HepG2 (cell line): Measurements from ENCODE around the gene DMGDH. TPM values are rescaled to one million over a fixed set of nuclear protein-coding genes. Genes with fewer than 3 reads are reported as not detected.

Experiments used
- AGO2 ChIP-seq: fragments of 200-400 bp; formaldehyde crosslinking; optimal IDR thresholded peaks from 2 replicates; pipeline ENCODE3; 2017; ENCODE audit warnings: mild to moderate bottlenecking, low read depth, low read length, moderate library complexity
- CREM ChIP-seq, 2 experiments: sonication (generic) in 1 of 2; formaldehyde crosslinking in 1 of 2; IDR thresholded peaks; 2 replicates each; pipeline versions ENCODE4 v1.4.0 to v1.6.1; 2016 to 2020; ENCODE audit warnings: antibody characterized with exemption in 1 of 2, mild to moderate bottlenecking in 1 of 2, missing genetic modification reagents in 1 of 2
- EP300 ChIP-seq, 3 experiments: sonication (generic) in 1 of 3; formaldehyde crosslinking in 1 of 3; IDR thresholded peaks; 2 replicates each; pipeline versions ENCODE4 v1.5.1 to v1.6.1; 2011 to 2020; ENCODE audit warnings: low read depth in 2 of 3, low read length in 2 of 3, borderline replicate concordance in 1 of 3, improper control_type of control experiment in 1 of 3, mild to moderate bottlenecking in 1 of 3, missing genetic modification reagents in 1 of 3, moderate library complexity in 1 of 3
- ETV5 ChIP-seq: IDR thresholded peaks from 2 replicates; pipeline ENCODE4 v1.6.1; 2018; ENCODE audit warnings: missing biosample characterization, missing genetic modification reagents, inconsistent platforms, borderline replicate concordance
- FLYWCH1 ChIP-seq: sonication (generic); formaldehyde crosslinking; IDR thresholded peaks from 2 replicates; pipeline ENCODE4 v1.8.1; 2023; ENCODE audit warnings: mild to moderate bottlenecking, missing genetic modification reagents
- GABPA ChIP-seq, 2 experiments: IDR thresholded peaks; 2 replicates each; pipeline ENCODE4 v1.6.1; 2011 to 2016; ENCODE audit warnings: low read depth in 2 of 2, low read length in 1 of 2, missing biosample characterization in 1 of 2, missing genetic modification characterization in 1 of 2
- GFI1 ChIP-seq: sonication (generic); formaldehyde crosslinking; IDR thresholded peaks from 2 replicates; pipeline ENCODE4 v1.5.0; 2020; ENCODE audit warnings: missing genetic modification reagents, mild to moderate bottlenecking, borderline replicate concordance
- KLF9 ChIP-seq: IDR thresholded peaks from 2 replicates; pipeline ENCODE4 v1.6.1; 2016; ENCODE audit warnings: low read depth
- TAF1 ChIP-seq: sonication (generic); formaldehyde crosslinking; IDR thresholded peaks from 2 replicates; pipeline ENCODE4 v1.4.0; 2020; ENCODE audit warnings: missing genetic modification reagents
- ZFP1 ChIP-seq: IDR thresholded peaks from 2 replicates; pipeline ENCODE4 v1.6.1; 2016
- ZMYM2 ChIP-seq: sonication (generic); formaldehyde crosslinking; IDR thresholded peaks from 2 replicates; pipeline ENCODE4 v1.8.0; 2022; ENCODE audit warnings: mild to moderate bottlenecking, missing genetic modification reagents
- ZNF562 ChIP-seq: sonication (generic); formaldehyde crosslinking; IDR thresholded peaks from 2 replicates; pipeline ENCODE4 v1.8.0; 2022; ENCODE audit warnings: missing genetic modification reagents, borderline replicate concordance
- ZNF614 ChIP-seq: IDR thresholded peaks from 2 replicates; pipeline ENCODE4 v1.6.1; 2018; ENCODE audit warnings: missing biosample characterization, missing genetic modification reagents, inconsistent platforms, borderline replicate concordance
- ZNF678 ChIP-seq: sonication (generic); formaldehyde crosslinking; IDR thresholded peaks from 2 replicates; pipeline ENCODE4 v1.4.0; 2020; ENCODE audit warnings: mild to moderate bottlenecking, missing genetic modification reagents
- ZNF780A ChIP-seq: sonication (generic); formaldehyde crosslinking; IDR thresholded peaks from 2 replicates; pipeline ENCODE4 v1.8.0; 2022; ENCODE audit warnings: mild to moderate bottlenecking, missing genetic modification reagents, moderate library complexity
- ZNF784 ChIP-seq: sonication (generic); formaldehyde crosslinking; IDR thresholded peaks from 2 replicates; pipeline ENCODE4 v1.5.1; 2020; ENCODE audit warnings: missing genetic modification reagents, mild to moderate bottlenecking, borderline replicate concordance
- ZSCAN22 ChIP-seq: sonication (generic); formaldehyde crosslinking; IDR thresholded peaks from 2 replicates; pipeline ENCODE4 v1.4.0; 2020; ENCODE audit warnings: mild to moderate bottlenecking, missing genetic modification reagents
- polyA plus RNA-seq, 8 experiments: library from polyadenylated mRNA; depleted of rRNA in 3 of 8; stranded (reverse) in 7 of 8; unstranded in 1 of 8; fragments of >200 nt; fragmentation: Illumina TruSeq in 4 of 8; extraction: Trizol in 4 of 8; gene quantifications; 2 replicates each; pipeline versions ENCODE4 v1.2.1 to v1.2.3, GENCODE V29; 2011 to 2016; ENCODE audit warnings: low read depth in 4 of 8, missing spikeins in 1 of 8, mixed read lengths in 1 of 8; ENCODE audit not compliant: insufficient read depth in 1 of 8
- total RNA-seq, 5 experiments: library from RNA; depleted of rRNA; stranded (reverse); fragments of >200 nt; fragmentation: Illumina TruSeq; extraction: Trizol; gene quantifications; 2 replicates each; pipeline ENCODE4 v1.2.3, GENCODE V29; 2016; ENCODE audit warnings: low read depth in 1 of 5
- TF ChIP-seq, protein P1 (sequence below): sonication (generic); formaldehyde crosslinking; IDR thresholded peaks from 2 replicates; pipeline ENCODE4 v1.4.0; 2020; ENCODE audit warnings: missing genetic modification reagents
- TF ChIP-seq, protein P2 (sequence below): sonication (generic); formaldehyde crosslinking; IDR thresholded peaks from 2 replicates; pipeline ENCODE4 v1.5.0; 2020; ENCODE audit warnings: mild to moderate bottlenecking, missing genetic modification reagents, borderline replicate concordance

DMGDH gene
- total and polyA plus RNA-seq, 2 of the 13 experiments (the other 11 are each of a cell fraction or from before 2014, with no cell fraction given) = 3.6 to 7.9 TPM

GRCh38 chr5:78984439-78985115 is 84.9 kb downstream of the DMGDH start (continued):
- TF ChIP-seq, protein P1, sequence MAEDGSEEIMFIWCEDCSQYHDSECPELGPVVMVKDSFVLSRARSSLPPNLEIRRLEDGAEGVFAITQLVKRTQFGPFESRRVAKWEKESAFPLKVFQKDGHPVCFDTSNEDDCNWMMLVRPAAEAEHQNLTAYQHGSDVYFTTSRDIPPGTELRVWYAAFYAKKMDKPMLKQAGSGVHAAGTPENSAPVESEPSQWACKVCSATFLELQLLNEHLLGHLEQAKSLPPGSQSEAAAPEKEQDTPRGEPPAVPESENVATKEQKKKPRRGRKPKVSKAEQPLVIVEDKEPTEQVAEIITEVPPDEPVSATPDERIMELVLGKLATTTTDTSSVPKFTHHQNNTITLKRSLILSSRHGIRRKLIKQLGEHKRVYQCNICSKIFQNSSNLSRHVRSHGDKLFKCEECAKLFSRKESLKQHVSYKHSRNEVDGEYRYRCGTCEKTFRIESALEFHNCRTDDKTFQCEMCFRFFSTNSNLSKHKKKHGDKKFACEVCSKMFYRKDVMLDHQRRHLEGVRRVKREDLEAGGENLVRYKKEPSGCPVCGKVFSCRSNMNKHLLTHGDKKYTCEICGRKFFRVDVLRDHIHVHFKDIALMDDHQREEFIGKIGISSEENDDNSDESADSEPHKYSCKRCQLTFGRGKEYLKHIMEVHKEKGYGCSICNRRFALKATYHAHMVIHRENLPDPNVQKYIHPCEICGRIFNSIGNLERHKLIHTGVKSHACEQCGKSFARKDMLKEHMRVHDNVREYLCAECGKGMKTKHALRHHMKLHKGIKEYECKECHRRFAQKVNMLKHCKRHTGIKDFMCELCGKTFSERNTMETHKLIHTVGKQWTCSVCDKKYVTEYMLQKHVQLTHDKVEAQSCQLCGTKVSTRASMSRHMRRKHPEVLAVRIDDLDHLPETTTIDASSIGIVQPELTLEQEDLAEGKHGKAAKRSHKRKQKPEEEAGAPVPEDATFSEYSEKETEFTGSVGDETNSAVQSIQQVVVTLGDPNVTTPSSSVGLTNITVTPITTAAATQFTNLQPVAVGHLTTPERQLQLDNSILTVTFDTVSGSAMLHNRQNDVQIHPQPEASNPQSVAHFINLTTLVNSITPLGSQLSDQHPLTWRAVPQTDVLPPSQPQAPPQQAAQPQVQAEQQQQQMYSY (CRISPR knock-in tag) = peak; percentile 38; the same call in 1 of the 2 replicates
- no peak for TF ChIP-seq CREM (IDR thresholded peaks at IDR 0.05)
- TF ChIP-seq CREM (CRISPR knock-in tag; IDR thresholded peaks at IDR 0.05) = no peak
- TF ChIP-seq ZNF784 (CRISPR knock-in tag) = no peak
- no peak for TF ChIP-seq ZNF678 (CRISPR knock-in tag)
- no peak for TF ChIP-seq GFI1 (CRISPR knock-in tag)
- no peak for TF ChIP-seq KLF9 (CRISPR knock-in tag)
- 0 out of 2 replicates have a peak, but pooled peaks have one; percentile 9 for TF ChIP-seq ZNF780A
- no peak for TF ChIP-seq ZNF562 (CRISPR knock-in tag)
- TF ChIP-seq AGO2 = peak; percentile 99
- no peak for TF ChIP-seq ETV5 (CRISPR knock-in tag)
- peak in 1 of 2 experiments; percentile 48; a peak in 2 of 4 replicates for TF ChIP-seq EP300 (IDR thresholded peaks at IDR 0.05; ENCODE audit: low read depth in 2 of 2, low read length in 2 of 2)
- TF ChIP-seq EP300 (CRISPR knock-in tag; IDR thresholded peaks at IDR 0.05; ENCODE audit: borderline replicate concordance) = no peak
- no peak for TF ChIP-seq ZMYM2 (CRISPR knock-in tag)
- no peak for TF ChIP-seq ZNF614 (CRISPR knock-in tag)
- TF ChIP-seq, protein P2, sequence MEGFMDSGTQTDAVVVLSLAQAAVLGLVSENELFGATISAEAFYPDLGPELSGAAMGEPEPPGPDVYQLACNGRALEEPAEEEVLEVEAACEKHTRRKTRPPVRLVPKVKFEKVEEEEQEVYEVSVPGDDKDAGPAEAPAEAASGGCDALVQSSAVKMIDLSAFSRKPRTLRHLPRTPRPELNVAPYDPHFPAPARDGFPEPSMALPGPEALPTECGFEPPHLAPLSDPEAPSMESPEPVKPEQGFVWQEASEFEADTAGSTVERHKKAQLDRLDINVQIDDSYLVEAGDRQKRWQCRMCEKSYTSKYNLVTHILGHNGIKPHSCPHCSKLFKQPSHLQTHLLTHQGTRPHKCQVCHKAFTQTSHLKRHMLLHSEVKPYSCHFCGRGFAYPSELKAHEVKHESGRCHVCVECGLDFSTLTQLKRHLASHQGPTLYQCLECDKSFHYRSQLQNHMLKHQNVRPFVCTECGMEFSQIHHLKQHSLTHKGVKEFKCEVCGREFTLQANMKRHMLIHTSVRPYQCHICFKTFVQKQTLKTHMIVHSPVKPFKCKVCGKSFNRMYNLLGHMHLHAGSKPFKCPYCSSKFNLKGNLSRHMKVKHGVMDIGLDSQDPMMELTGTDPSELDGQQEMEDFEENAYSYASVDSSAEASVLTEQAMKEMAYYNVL = no peak
- TF ChIP-seq GABPA (IDR thresholded peaks at IDR 0.05; ENCODE audit: low read depth, low read length) = no peak
- TF ChIP-seq GABPA (CRISPR knock-in tag; IDR thresholded peaks at IDR 0.05; ENCODE audit: low read depth) = no peak
- no peak for TF ChIP-seq ZFP1
- peak; percentile 55 for TF ChIP-seq TAF1 (CRISPR knock-in tag)
- TF ChIP-seq FLYWCH1 (CRISPR knock-in tag) = no peak
- TF ChIP-seq ZSCAN22 (CRISPR knock-in tag) = no peak
